ENCODE data around the gene PCMTD2. TPM values are rescaled to one million over a fixed set of nuclear protein-coding genes. Genes with fewer than 3 reads are reported as not detected.

PCMTD2 gene
- polyA plus RNA-seq, 1 of the 3 experiments (the other 2 are of a cell fraction): 50.7 TPM

DNA sequence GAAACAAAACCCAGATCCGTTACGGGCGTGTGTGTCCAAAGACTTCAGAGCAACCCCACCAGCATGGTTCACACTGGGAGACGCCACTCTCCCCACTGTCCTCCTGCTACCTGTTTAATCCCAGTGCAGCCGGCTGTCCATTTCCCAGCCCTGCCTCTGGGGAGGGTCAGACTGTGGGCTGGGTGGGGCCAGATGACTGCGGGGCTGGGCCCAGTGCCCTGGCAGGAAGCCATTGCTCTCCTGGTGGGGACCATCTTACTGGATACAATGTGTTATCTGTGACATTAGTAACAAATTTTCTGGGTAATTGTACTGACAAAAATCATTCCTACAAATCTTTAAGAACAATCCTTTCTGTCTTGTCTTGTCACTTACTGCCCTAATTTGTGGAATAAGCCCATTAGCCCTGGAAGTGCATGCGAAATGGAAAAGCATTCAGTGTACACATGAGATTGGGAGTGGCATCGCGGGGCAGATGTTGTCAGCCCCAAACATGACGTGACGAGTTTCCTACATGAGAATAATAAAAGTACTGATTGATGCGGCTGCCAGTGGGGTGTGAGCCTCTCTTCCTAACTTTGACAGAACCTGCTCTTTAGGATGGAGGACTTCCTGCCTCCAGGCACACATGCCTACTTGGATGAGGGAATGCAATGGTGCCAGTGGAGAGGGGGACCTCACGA lies 37.9 kb upstream of the PCMTD2 start (continued):
- TF ChIP-seq YY1 (IDR thresholded peaks at IDR 0.05; ENCODE audit: low read depth): no peak
- TF ChIP-seq, protein P1, sequence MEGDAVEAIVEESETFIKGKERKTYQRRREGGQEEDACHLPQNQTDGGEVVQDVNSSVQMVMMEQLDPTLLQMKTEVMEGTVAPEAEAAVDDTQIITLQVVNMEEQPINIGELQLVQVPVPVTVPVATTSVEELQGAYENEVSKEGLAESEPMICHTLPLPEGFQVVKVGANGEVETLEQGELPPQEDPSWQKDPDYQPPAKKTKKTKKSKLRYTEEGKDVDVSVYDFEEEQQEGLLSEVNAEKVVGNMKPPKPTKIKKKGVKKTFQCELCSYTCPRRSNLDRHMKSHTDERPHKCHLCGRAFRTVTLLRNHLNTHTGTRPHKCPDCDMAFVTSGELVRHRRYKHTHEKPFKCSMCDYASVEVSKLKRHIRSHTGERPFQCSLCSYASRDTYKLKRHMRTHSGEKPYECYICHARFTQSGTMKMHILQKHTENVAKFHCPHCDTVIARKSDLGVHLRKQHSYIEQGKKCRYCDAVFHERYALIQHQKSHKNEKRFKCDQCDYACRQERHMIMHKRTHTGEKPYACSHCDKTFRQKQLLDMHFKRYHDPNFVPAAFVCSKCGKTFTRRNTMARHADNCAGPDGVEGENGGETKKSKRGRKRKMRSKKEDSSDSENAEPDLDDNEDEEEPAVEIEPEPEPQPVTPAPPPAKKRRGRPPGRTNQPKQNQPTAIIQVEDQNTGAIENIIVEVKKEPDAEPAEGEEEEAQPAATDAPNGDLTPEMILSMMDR (IDR thresholded peaks at IDR 0.05): no peak
- no peak for TF ChIP-seq EP300 (IDR thresholded peaks at IDR 0.05; ENCODE audit: borderline replicate concordance in 1 of 2, low read depth in 1 of 2, low read length in 1 of 2)

DNA sequence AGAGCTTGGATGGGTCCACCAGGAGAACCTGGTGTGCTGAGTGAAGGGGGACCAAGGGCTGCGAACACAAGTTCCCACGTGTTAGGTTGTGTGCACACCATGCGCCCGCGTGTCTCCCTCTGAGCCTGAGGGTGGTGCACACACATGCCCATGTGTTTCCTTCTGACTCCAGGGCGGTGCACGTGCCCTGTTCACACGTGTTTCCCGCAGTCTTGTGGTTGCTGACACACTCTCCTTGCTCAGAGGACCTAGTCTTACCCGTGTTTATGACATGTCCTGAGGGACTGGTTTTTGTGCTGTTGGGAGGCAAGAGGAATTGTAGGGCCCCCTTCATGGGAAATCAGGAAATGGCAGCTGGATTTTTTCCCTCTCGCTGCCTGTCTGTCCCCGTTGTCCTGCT lies 36.3 kb upstream of the PCMTD2 start:
- Histone ChIP-seq H3K9ac (no peak overlapping the region), H3K36me3 (replicated peaks in 1 of 2; ENCODE audit: control insufficient read depth in 1 of 2, insufficient read depth in 2 of 2, low read length in 1 of 2) (no peaks in the 10 kb centered on the region), H3K9me3 (no peaks in the 10 kb centered on the region), H3K4me3 (ENCODE audit: low read depth in 2 of 2, low read length in 1 of 2) (no peak overlapping the region), H3K9me2 (no peaks in the 10 kb centered on the region), H2AFZ (ENCODE audit: low read depth) (no peak overlapping the region), H3F3A (replicated peaks; ENCODE audit: insufficient read depth) (no peaks in the 10 kb centered on the region), H3K4me2 (no peak overlapping the region), H3K79me2 (ENCODE audit: insufficient read depth) (no peaks in the 10 kb centered on the region), H3K4me1 (ENCODE audit: control insufficient read depth in 1 of 2, insufficient read depth in 2 of 2, low read depth in 1 of 2, low read length in 1 of 2) (peaks cover 8 to 30% of the 10 kb centered on the region in 2 experiments; a peak in 2 of 4 replicates), H3K27ac (ENCODE audit: low read depth in 2 of 2, low read length in 1 of 2) (no peak overlapping the region), H4K20me1 (ENCODE audit: insufficient read depth) (no peaks in the 10 kb centered on the region), H3K27me3 (ENCODE audit: insufficient read depth) (no peaks in the 10 kb centered on the region; the same call in 1 of the 2 replicates)
- POLR2A ChIA-PET: no interaction called here
- CTCF ChIA-PET: interaction anchor here (0.6 kb wide), 1 partner anchor 139 kb away, joined by 3 read pairs; the partner anchor contains the start of gene OPRL1
- DNase-seq: no peak
- TF ChIP-seq RXRA (IDR thresholded peaks at IDR 0.05; ENCODE audit: borderline replicate concordance, low read depth): no peak
- no peak for TF ChIP-seq RAD21 (IDR thresholded peaks at IDR 0.05; ENCODE audit: low read length)
- TF ChIP-seq YY1 (IDR thresholded peaks at IDR 0.05; ENCODE audit: low read depth): no peak
- no peak for TF ChIP-seq TAF1 (IDR thresholded peaks at IDR 0.05; ENCODE audit: borderline replicate concordance, low read depth, low read length)
- TF ChIP-seq, protein P2, sequence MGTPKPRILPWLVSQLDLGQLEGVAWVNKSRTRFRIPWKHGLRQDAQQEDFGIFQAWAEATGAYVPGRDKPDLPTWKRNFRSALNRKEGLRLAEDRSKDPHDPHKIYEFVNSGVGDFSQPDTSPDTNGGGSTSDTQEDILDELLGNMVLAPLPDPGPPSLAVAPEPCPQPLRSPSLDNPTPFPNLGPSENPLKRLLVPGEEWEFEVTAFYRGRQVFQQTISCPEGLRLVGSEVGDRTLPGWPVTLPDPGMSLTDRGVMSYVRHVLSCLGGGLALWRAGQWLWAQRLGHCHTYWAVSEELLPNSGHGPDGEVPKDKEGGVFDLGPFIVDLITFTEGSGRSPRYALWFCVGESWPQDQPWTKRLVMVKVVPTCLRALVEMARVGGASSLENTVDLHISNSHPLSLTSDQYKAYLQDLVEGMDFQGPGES (IDR thresholded peaks at IDR 0.05; ENCODE audit: low read depth, low read length): no peak
- TF ChIP-seq TEAD4 (IDR thresholded peaks at IDR 0.05; ENCODE audit: borderline replicate concordance, insufficient read depth): no peak
- no peak for TF ChIP-seq RCOR1 (IDR thresholded peaks at IDR 0.05; ENCODE audit: low read length)
- no peak for TF ChIP-seq GABPA (IDR thresholded peaks at IDR 0.05; ENCODE audit: low read depth)
- TF ChIP-seq, protein P3, sequence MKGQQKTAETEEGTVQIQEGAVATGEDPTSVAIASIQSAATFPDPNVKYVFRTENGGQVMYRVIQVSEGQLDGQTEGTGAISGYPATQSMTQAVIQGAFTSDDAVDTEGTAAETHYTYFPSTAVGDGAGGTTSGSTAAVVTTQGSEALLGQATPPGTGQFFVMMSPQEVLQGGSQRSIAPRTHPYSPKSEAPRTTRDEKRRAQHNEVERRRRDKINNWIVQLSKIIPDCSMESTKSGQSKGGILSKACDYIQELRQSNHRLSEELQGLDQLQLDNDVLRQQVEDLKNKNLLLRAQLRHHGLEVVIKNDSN (IDR thresholded peaks at IDR 0.05; ENCODE audit: borderline replicate concordance, low read depth): no peak
- TF ChIP-seq SIN3A (IDR thresholded peaks at IDR 0.05; ENCODE audit: borderline replicate concordance, low read depth, low read length): no peak
- TF ChIP-seq RFX5 (IDR thresholded peaks at IDR 0.05; ENCODE audit: low read length): no peak
- TF ChIP-seq POLR2AphosphoS5 (IDR thresholded peaks at IDR 0.05; ENCODE audit: low read depth, low read length): no peak
- no peak for TF ChIP-seq SMC3 (IDR thresholded peaks at IDR 0.05; ENCODE audit: low read depth, low read length)
- TF ChIP-seq TCF12 (IDR thresholded peaks at IDR 0.05): no peak
- no peak for TF ChIP-seq MEF2A (IDR thresholded peaks at IDR 0.05; ENCODE audit: borderline replicate concordance, low read depth)
- TF ChIP-seq, protein P1 (IDR thresholded peaks at IDR 0.05): no peak
- no peak for TF ChIP-seq JUND (IDR thresholded peaks at IDR 0.05)
- 61% methylated on average over 7 of the region's 12 CpGs for WGBS (ENCODE audit: low lambda C conversion rate)
